ENCODE data around the gene HOXA10. TPM values are rescaled to one million over a fixed set of nuclear protein-coding genes. Genes with fewer than 3 reads are reported as not detected.
A peak's percentile ranks its signal among the peaks of the same experiment; 100 is the strongest.

The HOXA10 gene
- total RNA-seq (2022) (7.8 and 9.5 TPM in 2 replicates), Bru-seq, nascent RNA (percentile 65 among the genes with signal in this experiment), BruChase-seq, experiment 1, labeled RNA remaining after a 2-hour chase (percentile 90 among the genes with signal in this experiment), BruChase-seq, experiment 2, labeled RNA remaining after a 6-hour chase (percentile 88 among the genes with signal in this experiment)
- long read RNA-seq, transcript HOXA10-201 (2 exons, 2,541 nt) = major isoform, 20 of 27 reads
- long read RNA-seq, transcript HOXA10-202 (2 exons, 1,570 nt) = minor isoform, 5 of 27 reads
- long read RNA-seq, partial matches to known transcripts = 0 of 27 reads
- long read RNA-seq, other reads (novel, unspliced or antisense) = 2 of 27 reads

- intact Hi-C loops (cut with micrococcal nuclease; ENCODE audit: unreplicated experiment) = no loop called here
- H3K27me3 Mint-ChIP-seq (ENCODE audit: insufficient read depth, unreplicated experiment) = no peaks in the 10 kb centered on the region
- POLR2A ChIA-PET = no interaction called here
Measured at GRCh38 chr7:27173956-27174873, at the start of gene HOXA10. Gene HOXA10, minus strand, starts transcription at chr7:27174320. Its CDS starts 14 bp downstream, at chr7:27174306.

GRCh38 chr7:27221201-27221797 is 47.2 kb upstream of the HOXA10 start:
- intact Hi-C loops (cut with micrococcal nuclease; ENCODE audit: unreplicated experiment) = no loop called here
- CTCF ChIA-PET = no interaction called here

More at GRCh38 chr7:27173956-27174873, at the start of gene HOXA10:
- peak in 1 of 2 experiments; percentile 33 for DNase-seq
- Histone ChIP-seq H3K27me3 (replicated peaks; ENCODE audit: control insufficient read depth, insufficient read depth, low read length) (peaks cover 2% of the 10 kb centered on the region), H3K4me1 (peaks cover 12% of the 10 kb centered on the region), H3K9me3 (no peaks in the 10 kb centered on the region), H3K36me3 (ENCODE audit: control insufficient read depth, insufficient read depth, low read length) (no peaks in the 10 kb centered on the region), H3K4me3 (ENCODE audit: low read depth, low read length) (peak within 1 kb of the TSS; percentile 64)
- Mint-ChIP-seq H3K9me3 (ENCODE audit: unreplicated experiment) (no peaks in the 10 kb centered on the region), H3K4me1 (ENCODE audit: low read depth, unreplicated experiment) (peaks cover 11% of the 10 kb centered on the region), H3K36me3 (ENCODE audit: insufficient read depth, unreplicated experiment) (peaks cover 10% of the 10 kb centered on the region), H3K27ac (ENCODE audit: unreplicated experiment) (no peak within 1 kb of the TSS), H3K4me3 (ENCODE audit: unreplicated experiment) (peak within 1 kb of the TSS; percentile 74)
- no TSS peak for BruUV-seq (replicated peaks)
- CTCF ChIA-PET = interaction anchor here (1.1 to 1.6 kb wide), 2 partner anchors 17 to 889 kb away, joined by 4 read pairs; partner anchors contain the start of gene HOXA7
- no peak for TF ChIP-seq CTCF (IDR thresholded peaks at IDR 0.05; ENCODE audit: insufficient read depth in 1 of 2, low read depth in 1 of 2, low read length in 1 of 2, severe bottlenecking in 1 of 2, unreplicated experiment in 1 of 2)

More at GRCh38 chr7:27221201-27221797, 47.2 kb upstream of the HOXA10 start:
- DNase-seq = no peak
- peaks cover 4% of the 10 kb centered on the region for H3K27me3 Mint-ChIP-seq (ENCODE audit: insufficient read depth, unreplicated experiment)
- no peaks in the 10 kb centered on the region for H3K27me3 ChIP-seq (replicated peaks; ENCODE audit: control insufficient read depth, insufficient read depth, low read length)
- H3K4me1 Mint-ChIP-seq (ENCODE audit: low read depth, unreplicated experiment) = no peaks in the 10 kb centered on the region
- H3K4me3 Mint-ChIP-seq (ENCODE audit: unreplicated experiment) = no peak overlapping the region
- no peak for TF ChIP-seq CTCF (IDR thresholded peaks at IDR 0.05; ENCODE audit: insufficient read depth in 1 of 2, low read depth in 1 of 2, low read length in 1 of 2, severe bottlenecking in 1 of 2, unreplicated experiment in 1 of 2)
- H3K4me1 ChIP-seq = no peaks in the 10 kb centered on the region
- H3K9me3 Mint-ChIP-seq (ENCODE audit: unreplicated experiment) = no peaks in the 10 kb centered on the region
- H3K27ac Mint-ChIP-seq (ENCODE audit: unreplicated experiment) = no peak overlapping the region
- H3K4me3 ChIP-seq (ENCODE audit: low read depth, low read length) = no peak overlapping the region
- POLR2A ChIA-PET = no interaction called here
- no peaks in the 10 kb centered on the region for H3K36me3 ChIP-seq (ENCODE audit: control insufficient read depth, insufficient read depth, low read length)
- no TSS peak for BruUV-seq (replicated peaks)
- no peaks in the 10 kb centered on the region for H3K36me3 Mint-ChIP-seq (ENCODE audit: insufficient read depth, unreplicated experiment)
- H3K9me3 ChIP-seq = no peaks in the 10 kb centered on the region

Data from Caco-2 (cell line).